ENCODE data around the gene PDLIM3. TPM values are rescaled to one million over a fixed set of nuclear protein-coding genes. Genes with fewer than 3 reads are reported as not detected.

Gene PDLIM3
- total and polyA plus RNA-seq, 11 donors: 111 to 1,156 (median 246) TPM

GRCh38 chr4:185566972-185567371 is 31.7 kb upstream of the PDLIM3 start:
- Histone ChIP-seq H3K4me1 (peaks cover 3 to 55% (median 25%) of the 10 kb centered on the region in 12 donors), H3K27ac (peak overlapping the region; percentile 83 to 98 (median 90)), H3K4me3 (peak overlapping the region in 2 of 12 donors; percentile 7 to 28), H3K27me3 (no peaks in the 10 kb centered on the region), H3K36me3 (no peaks in the 10 kb centered on the region), H3K9me3 (peaks cover 0 to 11% (median 0%) of the 10 kb centered on the region in 12 donors)
- DNase-seq: peak in 4 of 5 donors; percentile 52 to 62 (median 59)
- WGBS, 4 donors: 6 to 36% (median 26%) methylated on average over 1 of the region's 1 CpG
- TF ChIP-seq CTCF (IDR thresholded peaks at IDR 0.05) (no peak), POLR2A (IDR thresholded peaks at IDR 0.05) (no peak)
- peak; percentile 82 to 84 (median 82) for ATAC-seq
- intact Hi-C loops (cut with DNase I): loop anchor here in 7 of 10 donors (2.0 to 5.0 kb wide), 2 partner anchors 32 to 35 kb away; partner anchors contain the start of gene PDLIM3 (in 6 of the 7)

GRCh38 chr4:185566425-185566824 is 31.1 kb upstream of the PDLIM3 start:
- peak; percentile 11 to 48 (median 44) for ATAC-seq
- H3K4me1 ChIP-seq: peaks cover 3 to 55% (median 25%) of the 10 kb centered on the region in 12 donors
- 17 to 24% (median 21%) methylated on average over 8 of the region's 8 CpGs for WGBS, 4 donors
- H3K27ac ChIP-seq: peak overlapping the region; percentile 83 to 98 (median 90)
- H3K27me3 ChIP-seq: no peaks in the 10 kb centered on the region
- no peaks in the 10 kb centered on the region for H3K36me3 ChIP-seq
- H3K4me3 ChIP-seq: no peak overlapping the region
- TF ChIP-seq POLR2A (IDR thresholded peaks at IDR 0.05): no peak
- no peak for TF ChIP-seq CTCF (IDR thresholded peaks at IDR 0.05)
- DNase-seq: peak in 4 of 5 donors; percentile 30 to 67 (median 48)
- intact Hi-C loops (cut with DNase I): loop anchor here in 7 of 10 donors (2.0 to 5.0 kb wide), 2 partner anchors 32 to 34 kb away; partner anchors contain the start of gene PDLIM3 (in 6 of the 7)
- H3K9me3 ChIP-seq: peaks cover 0 to 11% (median 0%) of the 10 kb centered on the region in 12 donors

GRCh38 chr4:185565696-185566095 is 30.4 kb upstream of the PDLIM3 start:
- Histone ChIP-seq H3K9me3 (peaks cover 0 to 11% (median 0%) of the 10 kb centered on the region in 12 donors), H3K36me3 (no peaks in the 10 kb centered on the region), H3K4me3 (no peak overlapping the region), H3K27ac (peak overlapping the region; percentile 83 to 98 (median 90)), H3K4me1 (peaks cover 3 to 55% (median 25%) of the 10 kb centered on the region in 12 donors), H3K27me3 (no peaks in the 10 kb centered on the region)
- ATAC-seq (no peak), DNase-seq (no peak)
- TF ChIP-seq POLR2A (IDR thresholded peaks at IDR 0.05): no peak
- TF ChIP-seq CTCF (IDR thresholded peaks at IDR 0.05): no peak
- intact Hi-C loops (cut with DNase I): loop anchor here in 7 of 10 donors (2.0 to 5.0 kb wide), 2 partner anchors 31 to 33 kb away; partner anchors contain the start of gene PDLIM3 (in 6 of the 7)
- WGBS, 4 donors: 67 to 72% (median 70%) methylated on average over 3 of the region's 3 CpGs

GRCh38 chr4:185564349-185564748 is 29.0 kb upstream of the PDLIM3 start:
- H3K27me3 ChIP-seq: no peaks in the 10 kb centered on the region
- TF ChIP-seq POLR2A (IDR thresholded peaks at IDR 0.05) (no peak), CTCF (IDR thresholded peaks at IDR 0.05) (no peak)
- ATAC-seq (no peak), DNase-seq (no peak)
- H3K9me3 ChIP-seq: peaks cover 0 to 11% (median 0%) of the 10 kb centered on the region in 12 donors
- intact Hi-C loops (cut with DNase I): no loop called here
- 85 to 92% (median 88%) methylated on average over 3 of the region's 3 CpGs for WGBS, 4 donors
- no peaks in the 10 kb centered on the region for H3K36me3 ChIP-seq
- peaks cover 3 to 45% (median 25%) of the 10 kb centered on the region in 12 donors for H3K4me1 ChIP-seq
- H3K27ac ChIP-seq: peak overlapping the region in 1 of 12 donors; percentile 88
- no peak overlapping the region for H3K4me3 ChIP-seq
